Breast epithelium (tissue), 3 donors: ENCODE data around the gene ITGB1BP1.

ENCODE experiments used
- POLR2A ChIP-seq: fragments of 450-650 bp; IDR thresholded peaks from one replicate; pipeline ENCODE4 v1.6.1; 2016; ENCODE audit warnings: antibody characterized with exemption, mild to moderate bottlenecking, moderate library complexity
- TF ChIP-seq, protein P1 (sequence below), 3 donors: fragments of 450-650 bp; IDR thresholded peaks; one replicate each; pipeline ENCODE4 v1.5.1; 2016 to 2017; ENCODE audit warnings: antibody characterized with exemption in 3 of 3, mild to moderate bottlenecking in 3 of 3, moderate library complexity in 3 of 3

DNA sequence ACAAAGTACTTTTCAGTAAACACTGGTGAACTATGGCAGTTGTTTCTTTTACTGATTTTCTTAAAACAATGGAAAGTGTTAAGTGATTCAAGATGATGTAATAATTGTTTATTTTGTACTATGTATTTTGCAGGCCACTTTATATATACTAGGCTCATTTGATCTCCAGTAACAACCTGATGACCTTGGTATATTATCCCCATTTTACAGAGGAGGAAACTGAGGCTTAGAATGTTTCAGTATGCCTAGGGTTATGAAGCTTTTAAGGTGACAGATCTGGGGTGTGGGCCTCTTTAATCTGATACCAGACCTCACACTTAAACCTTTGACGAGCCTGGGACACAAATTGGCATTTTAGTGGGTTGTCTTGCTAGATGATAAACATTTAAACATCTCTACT lies 63.2 kb downstream of the ITGB1BP1 start:
- TF ChIP-seq, protein P1, sequence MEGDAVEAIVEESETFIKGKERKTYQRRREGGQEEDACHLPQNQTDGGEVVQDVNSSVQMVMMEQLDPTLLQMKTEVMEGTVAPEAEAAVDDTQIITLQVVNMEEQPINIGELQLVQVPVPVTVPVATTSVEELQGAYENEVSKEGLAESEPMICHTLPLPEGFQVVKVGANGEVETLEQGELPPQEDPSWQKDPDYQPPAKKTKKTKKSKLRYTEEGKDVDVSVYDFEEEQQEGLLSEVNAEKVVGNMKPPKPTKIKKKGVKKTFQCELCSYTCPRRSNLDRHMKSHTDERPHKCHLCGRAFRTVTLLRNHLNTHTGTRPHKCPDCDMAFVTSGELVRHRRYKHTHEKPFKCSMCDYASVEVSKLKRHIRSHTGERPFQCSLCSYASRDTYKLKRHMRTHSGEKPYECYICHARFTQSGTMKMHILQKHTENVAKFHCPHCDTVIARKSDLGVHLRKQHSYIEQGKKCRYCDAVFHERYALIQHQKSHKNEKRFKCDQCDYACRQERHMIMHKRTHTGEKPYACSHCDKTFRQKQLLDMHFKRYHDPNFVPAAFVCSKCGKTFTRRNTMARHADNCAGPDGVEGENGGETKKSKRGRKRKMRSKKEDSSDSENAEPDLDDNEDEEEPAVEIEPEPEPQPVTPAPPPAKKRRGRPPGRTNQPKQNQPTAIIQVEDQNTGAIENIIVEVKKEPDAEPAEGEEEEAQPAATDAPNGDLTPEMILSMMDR (IDR thresholded peaks at IDR 0.05): no peak
- no peak for TF ChIP-seq POLR2A
